GM12873 (cell line): Measurements from ENCODE around the gene PLPP7.

Source experiments
- CTCF ChIP-seq: IDR thresholded peaks from 2 replicates; pipeline ENCODE4 v1.5.1; 2012; ENCODE audit warnings: low read depth, mild to moderate bottlenecking, moderate library complexity, low read length, control low read depth; ENCODE audit not compliant: insufficient read depth; ENCODE audit errors: missing control alignments

The PLPP7 gene

GRCh38 chr9:131272212-131272611 is 17.3 kb upstream of the PLPP7 start:
- TF ChIP-seq CTCF = peak; percentile 27

GRCh38 chr9:131273146-131273855 is 16.2 kb upstream of the PLPP7 start:
- peak; percentile 38 for TF ChIP-seq CTCF

GRCh38 chr9:131273856-131274673 is 15.5 kb upstream of the PLPP7 start:
- no peak for TF ChIP-seq CTCF

GRCh38 chr9:131274674-131275331 is 14.7 kb upstream of the PLPP7 start:
- no peak for TF ChIP-seq CTCF

GRCh38 chr9:131275332-131276093 is 14.0 kb upstream of the PLPP7 start:
- peak; percentile 66 for TF ChIP-seq CTCF

- TF ChIP-seq CTCF = no peak
These were observed 13.2 kb upstream of the PLPP7 start, which contains the start of gene FAM78A for GRCh38 chr9:131276094-131276888. Gene FAM78A (minus strand): TSS chr9:131276510. CDS start chr9:131276179, 331 bp downstream.
